HG03457 (cell line): ENCODE results near the gene TTLL11.

Experiments
- ATAC-seq: cut with Tn5 transposase; IDR thresholded peaks from one replicate; pipeline ENCODE4 v1.9.1; 2021; ENCODE audit warnings: moderate number of reproducible peaks; ENCODE audit not compliant: unreplicated experiment

Gene TTLL11

GRCh38 chr9:121944711-121945191 is 148.4 kb downstream of the TTLL11 start:
- ATAC-seq = no peak

GRCh38 chr9:121943463-121943862 is 149.6 kb downstream of the TTLL11 start:
- ATAC-seq = no peak

- ATAC-seq = no peak
These were observed 150.2 kb downstream of the TTLL11 start for GRCh38 chr9:121942866-121943382.

GRCh38 chr9:121942313-121942712 is 150.8 kb downstream of the TTLL11 start:
- no peak for ATAC-seq

- no peak for ATAC-seq
These were observed 153.5 kb downstream of the TTLL11 start for GRCh38 chr9:121939643-121940042.

GRCh38 chr9:121938621-121939020 is 154.5 kb downstream of the TTLL11 start:
- ATAC-seq = no peak

GRCh38 chr9:121937240-121937639 is 155.9 kb downstream of the TTLL11 start:
- ATAC-seq = no peak

- no peak for ATAC-seq
These were observed 157.4 kb downstream of the TTLL11 start for GRCh38 chr9:121935739-121936138.

- no peak for ATAC-seq
These were observed 162.2 kb downstream of the TTLL11 start for GRCh38 chr9:121930956-121931355.

- no peak for ATAC-seq
These were observed 162.9 kb downstream of the TTLL11 start for GRCh38 chr9:121929893-121930875.

- ATAC-seq = no peak
These were observed 165.5 kb downstream of the TTLL11 start for GRCh38 chr9:121927636-121928035.

GRCh38 chr9:121927081-121927480 is 166.0 kb downstream of the TTLL11 start:
- no peak for ATAC-seq

GRCh38 chr9:121926351-121926801 is 166.7 kb downstream of the TTLL11 start:
- ATAC-seq = no peak

- no peak for ATAC-seq
These were observed 167.2 kb downstream of the TTLL11 start for GRCh38 chr9:121925935-121926334.

- ATAC-seq = no peak
These were observed 168.4 kb downstream of the TTLL11 start for GRCh38 chr9:121924700-121925099.

- ATAC-seq = no peak
These were observed 171.7 kb downstream of the TTLL11 start for GRCh38 chr9:121921444-121921843.

- no peak for ATAC-seq
These were observed 175.5 kb downstream of the TTLL11 start for GRCh38 chr9:121917375-121918335.

GRCh38 chr9:121915304-121915625 is 177.8 kb downstream of the TTLL11 start:
- ATAC-seq = no peak

- no peak for ATAC-seq
These were observed 178.4 kb downstream of the TTLL11 start for GRCh38 chr9:121914604-121915303.

GRCh38 chr9:121914017-121914595 is 179.0 kb downstream of the TTLL11 start:
- ATAC-seq = no peak
